ENCODE data around the gene SEC61B.
"Not testable (repeated sequence)": the region's sequence is repeated elsewhere in the genome, so short reads cannot be mapped to it uniquely, and the experiment has no call there.

The SEC61B gene

DNA sequence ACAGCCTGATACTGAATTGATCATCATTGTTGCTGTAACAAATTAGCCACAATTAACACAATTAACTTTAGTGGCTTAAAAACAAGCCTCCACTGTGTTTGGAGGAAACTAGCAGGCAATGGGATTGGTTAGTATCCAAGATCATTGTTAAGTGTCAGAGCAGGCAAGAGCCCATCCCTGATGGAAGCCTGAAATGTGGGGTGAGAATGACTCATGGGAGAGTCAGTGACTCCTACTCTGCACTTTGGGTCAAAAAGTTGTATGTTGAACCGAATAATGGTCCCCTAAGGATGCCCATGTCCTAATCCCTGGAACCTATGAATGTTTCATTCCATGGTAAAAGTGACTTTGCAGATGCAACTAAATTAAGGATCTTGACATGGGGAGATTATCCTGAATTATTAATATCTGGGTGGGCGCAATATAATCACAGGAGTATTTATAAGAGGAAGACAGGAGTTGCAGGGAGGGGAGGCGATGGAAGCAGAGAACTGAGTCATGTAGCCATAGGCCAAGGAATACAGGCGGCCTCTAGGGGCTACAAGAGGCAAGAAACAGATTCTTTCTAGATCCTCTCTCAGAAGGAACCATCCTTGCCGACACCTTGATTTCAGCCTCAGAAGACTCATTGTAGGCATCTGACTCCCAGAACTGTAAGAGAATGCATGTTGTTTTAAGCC is 29.2 kb upstream of the SEC61B start:
- DNase-seq (ENCODE audit: low read depth) = no peak

DNA sequence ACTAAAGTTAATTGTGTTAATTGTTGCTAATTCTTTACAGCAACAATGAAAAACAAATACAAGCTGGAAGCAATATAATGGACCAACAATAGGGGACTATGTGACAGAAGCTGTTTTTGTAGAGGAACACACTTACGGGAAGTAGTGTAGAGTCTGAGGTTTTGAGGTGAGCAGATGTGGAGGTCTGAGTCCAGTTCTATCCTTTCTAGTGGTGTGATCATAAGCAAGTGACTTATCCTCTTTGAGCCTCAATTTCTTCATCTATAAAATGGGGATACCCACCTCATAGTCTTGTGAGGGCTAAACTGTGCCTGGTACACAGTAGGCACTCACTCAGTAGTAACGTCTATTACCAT is 28.6 kb upstream of the SEC61B start:
- DNase-seq (ENCODE audit: low read depth) = no peak

GRCh38 chr9:99196484-99196883 is 25.6 kb upstream of the SEC61B start:
- DNase-seq (ENCODE audit: low read depth) = not testable (repeated sequence)

GRCh38 chr9:99197124-99197630 is 24.9 kb upstream of the SEC61B start:
- DNase-seq (ENCODE audit: low read depth) = no peak

DNA sequence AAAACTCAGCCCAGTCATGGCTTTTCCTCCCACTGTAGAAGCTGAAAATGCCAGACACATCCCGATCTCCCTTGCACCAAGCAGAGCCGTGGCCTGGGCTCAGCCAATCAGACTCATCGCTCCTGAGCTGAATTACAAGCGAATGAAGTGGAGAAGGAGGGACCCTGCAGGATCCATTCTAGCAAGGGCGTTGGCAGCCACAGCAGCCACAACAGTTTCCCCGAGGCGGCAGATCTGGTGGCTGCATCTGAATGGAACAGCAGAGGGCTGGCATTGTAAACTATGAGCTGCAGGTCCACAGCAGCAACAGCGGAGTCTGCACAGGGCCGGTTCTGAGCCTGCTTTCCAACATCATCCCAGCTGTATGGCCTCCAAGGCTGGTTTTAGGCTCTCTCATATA is 24.1 kb upstream of the SEC61B start:
- DNase-seq (ENCODE audit: low read depth) = no peak

- DNase-seq (ENCODE audit: low read depth) = no peak
Observed at GRCh38 chr9:99199938-99200539, 22.0 kb upstream of the SEC61B start.

GRCh38 chr9:99201603-99202002 is 20.5 kb upstream of the SEC61B start:
- no peak for DNase-seq (ENCODE audit: low read depth)

- no peak for DNase-seq (ENCODE audit: low read depth)
Observed at GRCh38 chr9:99210572-99210971, 11.5 kb upstream of the SEC61B start.

DNA sequence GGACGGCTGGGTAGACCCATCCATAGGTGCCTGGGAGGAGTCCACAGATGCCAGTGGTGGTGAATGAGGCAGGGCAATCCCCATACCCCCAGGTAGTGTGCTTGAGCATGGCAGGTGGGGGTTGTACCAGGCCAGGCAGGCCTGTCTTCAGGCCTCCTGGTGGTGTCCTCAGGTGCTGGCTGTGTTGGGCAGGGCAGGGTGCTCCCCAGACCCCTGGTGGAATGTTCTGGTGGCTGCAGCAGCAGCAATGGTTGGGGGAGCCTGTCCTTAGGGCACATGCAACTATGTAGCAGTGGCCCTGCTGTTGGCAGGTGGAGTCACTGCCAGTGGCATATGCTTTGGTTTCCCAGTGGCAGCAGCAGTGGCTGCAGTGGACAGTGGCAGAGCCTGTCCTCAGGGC is 10.3 kb upstream of the SEC61B start:
- no peak for DNase-seq (ENCODE audit: low read depth)

- no peak for DNase-seq (ENCODE audit: low read depth)
Observed at GRCh38 chr9:99213197-99213596, 8.9 kb upstream of the SEC61B start.

DNA sequence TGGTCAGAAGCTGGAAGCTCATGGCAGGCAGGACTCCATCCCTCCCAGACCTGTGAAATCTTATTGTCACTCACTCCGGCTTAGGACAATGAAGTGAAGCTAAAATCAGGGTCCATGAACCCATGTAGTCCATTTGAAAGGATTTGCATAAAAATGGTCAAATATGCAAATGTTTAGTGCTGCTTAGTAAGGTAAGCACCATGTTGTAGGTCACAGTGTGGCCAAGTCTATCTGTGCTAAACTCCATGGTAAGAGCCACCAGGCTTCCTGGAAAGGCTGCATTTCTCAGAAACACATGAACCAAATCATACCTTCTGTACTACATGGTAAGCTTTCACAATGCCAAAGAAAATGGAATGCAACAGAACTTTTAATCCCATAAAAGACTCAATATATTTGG is 6.0 kb upstream of the SEC61B start:
- DNase-seq (ENCODE audit: low read depth) = no peak

GRCh38 chr9:99220011-99220410 is 2.1 kb upstream of the SEC61B start:
- no peak for DNase-seq (ENCODE audit: low read depth)

- DNase-seq (ENCODE audit: low read depth) = no peak
Observed at GRCh38 chr9:99221266-99221620, 839 bp upstream of the SEC61B start.

- DNase-seq (ENCODE audit: low read depth) = no peak
Observed at GRCh38 chr9:99222416-99223270, 561 bp downstream of the SEC61B start.

DNA sequence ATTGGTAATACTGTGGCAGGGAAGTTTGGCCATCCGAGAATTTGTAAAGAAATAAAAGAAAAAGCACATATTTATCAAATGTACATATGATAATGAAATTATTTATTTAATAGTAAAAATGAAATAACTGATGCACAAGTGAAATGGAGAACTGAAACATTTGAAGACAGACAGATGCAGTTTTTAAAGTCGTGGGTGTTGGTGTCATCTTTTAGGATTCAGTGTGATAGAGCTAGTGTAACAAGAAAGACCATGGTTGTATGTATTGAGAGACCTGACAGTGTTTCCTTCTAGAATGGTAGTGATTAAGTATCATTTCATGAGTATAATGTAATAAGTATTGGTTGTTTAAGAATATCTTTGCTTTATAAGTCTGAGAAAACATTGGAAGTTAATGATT is 2.4 kb downstream of the SEC61B start:
- no peak for DNase-seq (ENCODE audit: low read depth)

DNA sequence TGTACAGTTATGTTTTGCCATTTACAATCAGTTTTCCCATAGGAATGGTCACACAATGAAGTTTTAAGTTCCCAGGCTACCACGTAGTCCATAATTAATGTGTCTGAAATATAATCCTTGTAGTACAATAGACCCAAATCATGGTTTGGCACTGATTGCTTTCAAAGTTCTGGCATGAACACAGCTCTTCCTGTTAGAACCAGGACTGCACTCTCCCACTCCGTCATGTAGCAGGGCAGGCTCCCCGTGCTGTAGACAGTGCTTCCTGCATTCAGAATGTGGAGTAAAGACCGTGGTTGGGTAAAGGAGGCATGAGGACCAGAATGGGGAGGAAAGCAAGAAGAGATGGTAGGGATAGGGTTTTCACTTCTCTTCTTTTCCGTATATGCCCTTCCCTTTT is 4.0 kb downstream of the SEC61B start:
- no peak for DNase-seq (ENCODE audit: low read depth)

DNA sequence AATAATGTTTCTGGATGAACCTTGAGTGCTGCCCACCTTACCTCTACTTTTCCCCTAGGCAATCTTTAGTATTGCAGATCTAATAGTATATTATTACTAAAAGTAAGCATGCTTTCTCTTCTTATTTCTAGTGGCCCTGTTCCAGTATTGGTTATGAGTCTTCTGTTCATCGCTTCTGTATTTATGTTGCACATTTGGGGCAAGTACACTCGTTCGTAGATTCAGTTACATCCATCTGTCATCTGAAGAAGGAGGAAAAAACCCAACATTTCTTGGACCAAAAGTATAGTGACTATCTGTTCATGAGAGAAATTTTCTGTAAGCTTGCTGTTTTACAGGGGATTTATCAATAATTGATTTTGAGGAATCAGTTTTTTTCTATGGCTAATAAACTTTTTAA is 8.1 kb downstream of the SEC61B start:
- DNase-seq (ENCODE audit: low read depth) = no peak

DNA sequence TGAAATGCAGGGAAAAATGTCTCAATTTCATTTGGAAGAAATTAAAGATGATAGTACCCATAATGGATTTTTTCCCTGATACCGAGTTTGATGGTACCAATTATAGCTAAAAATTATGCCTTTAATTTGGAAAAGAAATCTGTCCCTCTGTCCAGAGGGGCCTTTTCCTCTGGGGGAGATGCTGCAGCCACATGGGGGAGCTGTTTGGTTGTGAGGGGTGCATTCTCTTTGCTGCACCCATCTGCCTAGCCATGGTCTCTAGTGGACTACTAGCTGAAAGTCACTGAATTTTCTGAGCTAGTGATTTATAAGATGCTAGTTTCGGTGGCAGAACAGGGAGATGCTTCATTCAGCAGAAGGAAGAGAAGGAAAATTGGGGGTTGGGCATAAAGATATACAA is 9.6 kb downstream of the SEC61B start:
- no peak for DNase-seq (ENCODE audit: low read depth)

DNA sequence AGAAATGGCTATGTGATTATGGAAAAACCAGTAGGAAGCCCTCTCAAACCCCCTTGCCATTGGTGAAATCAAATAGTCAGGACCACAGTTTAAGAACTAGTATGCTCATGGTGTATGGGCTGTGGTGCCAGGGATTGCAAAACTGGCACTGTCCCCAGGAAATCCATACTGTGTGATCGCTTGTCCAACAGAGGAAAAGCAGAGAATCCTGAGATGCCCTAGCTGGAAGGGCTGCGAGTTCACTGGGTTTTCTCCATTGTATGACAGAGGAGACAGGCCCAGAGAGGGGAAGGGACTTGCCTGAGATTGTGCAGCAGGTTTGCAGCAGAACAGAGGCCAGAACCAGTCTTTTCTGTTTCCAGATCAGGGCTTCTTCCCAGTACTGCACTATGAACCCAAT is 12.5 kb downstream of the SEC61B start:
- DNase-seq (ENCODE audit: low read depth) = no peak

DNA sequence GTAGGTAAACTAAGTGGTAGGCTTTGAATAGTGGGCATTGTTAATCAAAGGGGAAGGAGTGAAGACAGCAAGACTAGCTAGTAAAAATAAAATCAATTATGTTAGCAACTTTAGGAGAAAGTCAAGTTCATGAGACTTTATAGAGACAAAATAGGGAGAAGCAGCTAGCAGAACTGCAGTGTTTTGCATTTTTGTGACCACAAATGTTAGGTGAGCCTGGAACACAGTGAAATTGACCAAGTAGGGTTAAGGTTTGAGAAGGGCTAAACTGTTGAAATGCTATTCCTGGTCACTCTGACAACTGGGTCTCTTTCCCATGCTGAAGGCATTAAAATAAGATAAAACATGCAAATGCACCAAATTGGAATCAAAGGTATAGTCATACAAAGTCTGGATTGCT is 13.0 kb downstream of the SEC61B start:
- no peak for DNase-seq (ENCODE audit: low read depth)

- no peak for DNase-seq (ENCODE audit: low read depth)
Observed at GRCh38 chr9:99235926-99236634, 14.0 kb downstream of the SEC61B start.

DNA sequence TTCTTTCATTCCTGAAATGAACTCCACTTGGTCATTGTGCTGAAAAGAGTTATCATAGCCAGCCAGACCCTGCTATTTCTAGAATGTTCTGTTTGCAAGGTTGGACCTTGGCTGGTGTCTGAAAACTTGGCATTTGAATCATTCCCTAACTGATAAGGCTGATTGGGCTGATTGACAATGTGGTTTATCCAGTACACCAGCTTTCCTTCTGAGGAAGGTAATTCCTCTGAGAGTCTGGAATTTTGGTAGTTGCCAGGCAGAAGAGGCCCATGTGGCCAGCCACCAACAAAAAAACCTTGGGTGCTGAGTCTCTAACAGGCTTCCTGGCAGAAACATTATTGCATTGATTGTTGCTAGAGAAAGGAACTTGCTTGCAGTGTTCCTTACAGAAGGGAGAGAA is 15.3 kb downstream of the SEC61B start:
- DNase-seq (ENCODE audit: low read depth) = no peak

- not testable (repeated sequence) for DNase-seq (ENCODE audit: low read depth)
Observed at GRCh38 chr9:99237849-99238248, 15.8 kb downstream of the SEC61B start.
